Amniotic epithelial cell (primary cell): ENCODE results near the gene PRR29.
"Not testable (repeated sequence)": the region's sequence is repeated elsewhere in the genome, so short reads cannot be mapped to it uniquely, and the experiment has no call there.

Experiments used
- DNase-seq: peaks from one replicate; pipeline ENCODE4 v3.0.0-alpha.2; 2010; ENCODE audit warnings: low read depth

PRR29 gene

DNA sequence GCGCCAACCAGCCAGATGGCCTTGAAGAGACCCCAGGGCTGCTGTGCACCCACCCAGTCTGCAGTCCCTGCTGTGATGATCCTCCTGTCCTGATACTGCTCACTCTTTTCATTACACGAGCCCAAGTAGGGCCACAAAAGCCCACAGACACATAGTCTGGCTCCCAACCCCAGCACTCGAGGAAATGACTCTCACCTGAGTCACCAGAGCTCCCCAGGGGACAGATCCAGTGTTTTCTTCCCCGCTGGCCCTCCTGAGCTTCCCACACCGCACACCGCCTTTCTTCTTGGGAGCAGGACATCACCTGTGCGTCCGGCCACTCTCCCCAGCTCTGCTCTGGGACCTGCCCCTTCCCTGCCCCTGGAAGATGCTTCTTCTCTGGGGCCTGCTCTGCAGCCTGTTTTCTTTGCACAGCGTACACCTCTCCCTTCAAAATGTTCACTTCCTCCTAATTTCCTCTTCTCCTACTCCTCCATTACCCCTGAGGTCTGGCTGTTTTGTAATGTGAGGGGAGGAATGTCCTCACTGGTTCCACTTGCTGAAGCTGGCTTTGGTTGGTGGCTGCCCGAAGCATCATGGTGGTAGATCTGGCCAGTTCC lies 23.5 kb upstream of the PRR29 start:
- DNase-seq: no peak

DNA sequence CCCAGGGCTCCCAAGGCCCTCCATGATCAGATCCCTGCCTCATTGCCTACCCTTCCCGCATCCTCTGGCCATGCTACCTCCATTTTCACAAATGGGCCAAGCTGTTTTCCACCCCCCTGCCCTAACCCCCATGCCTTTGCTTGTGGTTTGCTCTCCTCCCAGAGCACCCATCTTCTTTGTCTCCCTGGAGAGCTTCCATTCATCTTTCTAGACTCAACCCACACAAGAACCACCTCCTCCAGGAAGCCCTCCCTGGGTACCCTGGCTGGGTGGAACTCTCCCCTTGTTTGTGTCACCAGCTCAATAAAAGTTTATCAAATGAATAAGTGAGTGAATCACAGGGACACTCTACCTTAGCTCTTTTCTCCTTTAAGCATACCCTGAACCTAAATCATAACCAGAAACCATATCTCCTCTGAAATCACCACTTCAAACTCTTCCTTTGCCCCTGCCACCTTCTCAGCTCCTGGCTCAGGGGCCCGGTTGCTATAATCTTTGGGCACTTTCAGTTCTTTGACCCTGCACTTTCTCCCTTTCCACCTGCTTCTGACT lies 22.5 kb upstream of the PRR29 start:
- no peak for DNase-seq

DNA sequence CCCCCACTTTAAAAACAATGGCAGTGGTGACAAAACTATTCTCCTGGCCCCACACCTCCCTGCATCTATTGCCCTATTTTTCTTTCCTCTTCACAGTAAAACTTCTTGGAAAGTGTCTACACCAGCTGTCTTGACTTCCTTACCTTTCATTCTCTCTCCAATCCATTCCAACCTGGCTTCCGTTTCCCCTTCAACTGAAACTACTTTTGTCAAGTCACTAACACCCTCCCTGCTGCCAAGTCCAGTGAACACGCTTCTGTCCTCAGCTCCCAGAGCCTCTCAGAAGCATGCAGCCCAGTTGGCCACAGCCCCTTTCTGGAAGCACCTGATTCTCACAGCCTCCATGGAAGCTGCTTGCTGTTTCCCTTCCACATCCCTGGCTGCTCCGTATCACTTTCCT lies 21.4 kb upstream of the PRR29 start:
- DNase-seq: no peak

DNA sequence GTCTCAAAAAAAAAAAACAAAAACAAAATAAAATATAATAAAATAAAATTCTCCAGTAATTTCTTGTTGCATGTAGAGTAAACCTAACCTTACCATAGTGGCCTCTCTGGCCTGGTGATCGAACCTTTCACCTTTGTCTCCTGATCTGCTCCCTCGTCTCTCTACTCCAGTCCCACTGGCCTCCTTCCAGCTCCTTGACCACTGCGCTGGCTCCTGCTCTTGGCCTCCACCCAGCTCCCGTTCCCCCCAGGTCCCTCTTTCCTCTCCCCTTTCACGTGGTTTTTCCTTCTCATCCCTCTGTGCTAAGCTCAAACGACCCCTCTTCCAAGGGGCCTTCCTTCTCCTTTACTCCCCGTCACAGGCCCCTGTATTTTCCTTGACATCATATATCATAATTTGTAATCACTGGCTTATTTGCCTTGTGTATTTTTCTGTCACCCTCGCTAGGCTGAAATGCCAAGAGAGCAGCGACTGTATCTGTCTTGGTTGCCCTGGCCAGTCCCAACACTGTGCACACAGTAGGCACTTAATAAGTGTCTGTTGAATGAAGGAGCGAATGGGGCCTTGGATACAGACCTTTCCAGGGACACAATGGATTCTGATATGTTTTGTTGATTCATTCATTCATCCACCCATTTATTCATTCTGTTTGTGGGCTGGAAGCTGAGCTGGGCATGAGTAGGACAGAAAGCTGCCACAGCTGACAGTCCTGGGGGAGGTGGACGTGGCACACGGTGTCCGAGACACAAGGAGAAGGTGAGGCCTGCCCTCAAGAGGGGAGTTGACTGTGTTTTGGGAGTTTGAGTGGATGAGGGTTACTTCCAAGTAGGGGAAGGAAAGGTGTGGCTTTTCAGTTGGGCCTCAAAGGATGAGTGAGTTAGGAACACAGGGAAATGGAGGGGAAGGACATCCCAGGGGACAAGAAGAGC lies 19.6 kb upstream of the PRR29 start:
- DNase-seq: no peak

DNA sequence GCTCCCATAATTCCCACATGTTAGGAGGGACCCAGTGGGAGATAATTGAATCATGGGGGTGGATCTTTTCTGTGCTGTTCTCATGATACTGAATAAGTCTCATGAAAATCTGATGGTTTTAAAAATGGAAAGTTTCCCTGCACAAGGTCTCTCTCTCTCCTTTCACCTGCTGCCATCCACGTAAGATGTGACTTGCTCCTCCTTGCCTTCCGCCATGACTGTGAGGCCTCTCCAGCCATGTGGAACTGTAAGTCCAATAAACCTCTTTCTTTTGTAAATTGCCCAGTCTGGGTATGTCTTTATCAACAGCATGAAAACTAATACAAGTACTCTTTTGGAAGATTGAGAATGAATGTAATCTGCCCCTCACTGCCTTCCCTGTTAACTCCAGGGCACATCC lies 15.5 kb upstream of the PRR29 start:
- not testable (repeated sequence) for DNase-seq

DNA sequence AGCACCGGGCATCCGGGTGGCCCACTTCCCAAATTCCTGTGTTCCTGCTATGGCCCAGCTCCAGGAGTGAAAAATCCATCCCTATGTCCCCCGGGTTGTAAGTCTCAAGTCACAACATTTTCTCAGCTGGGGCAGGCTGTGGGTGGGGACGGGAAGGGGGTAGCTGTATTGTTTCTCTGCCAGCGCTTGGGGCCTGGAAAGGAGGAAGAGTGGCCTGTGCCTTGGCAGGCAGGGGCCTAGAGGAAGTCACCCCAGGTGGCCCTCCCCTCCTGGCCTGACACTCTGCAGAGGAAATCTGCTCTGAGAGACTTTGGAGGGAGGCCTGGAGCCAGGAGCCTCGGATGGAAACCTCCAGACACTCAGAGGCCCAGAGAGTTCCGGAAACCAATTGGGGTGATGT lies 14.8 kb upstream of the PRR29 start:
- no peak for DNase-seq

DNA sequence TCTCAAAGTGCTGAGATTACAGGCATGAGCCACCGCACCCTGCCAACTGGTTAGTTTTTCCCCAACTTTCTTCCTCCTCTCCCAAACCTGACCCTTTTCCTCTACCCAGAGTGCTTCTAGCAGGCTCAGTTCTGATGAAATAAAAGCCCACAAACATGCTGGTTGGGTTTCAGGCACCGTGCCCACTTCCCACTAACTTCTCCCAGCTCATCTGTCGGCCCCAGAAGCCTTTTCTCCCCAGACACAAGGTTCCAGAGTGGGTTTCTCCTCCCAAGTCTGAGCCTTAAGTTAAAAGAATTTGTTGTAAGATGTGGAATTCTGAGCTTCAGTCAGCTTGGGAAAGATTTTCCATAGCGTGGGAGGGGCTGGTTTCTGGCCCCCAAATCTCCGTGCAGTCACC lies 13.9 kb upstream of the PRR29 start:
- DNase-seq: peak; percentile 69

DNA sequence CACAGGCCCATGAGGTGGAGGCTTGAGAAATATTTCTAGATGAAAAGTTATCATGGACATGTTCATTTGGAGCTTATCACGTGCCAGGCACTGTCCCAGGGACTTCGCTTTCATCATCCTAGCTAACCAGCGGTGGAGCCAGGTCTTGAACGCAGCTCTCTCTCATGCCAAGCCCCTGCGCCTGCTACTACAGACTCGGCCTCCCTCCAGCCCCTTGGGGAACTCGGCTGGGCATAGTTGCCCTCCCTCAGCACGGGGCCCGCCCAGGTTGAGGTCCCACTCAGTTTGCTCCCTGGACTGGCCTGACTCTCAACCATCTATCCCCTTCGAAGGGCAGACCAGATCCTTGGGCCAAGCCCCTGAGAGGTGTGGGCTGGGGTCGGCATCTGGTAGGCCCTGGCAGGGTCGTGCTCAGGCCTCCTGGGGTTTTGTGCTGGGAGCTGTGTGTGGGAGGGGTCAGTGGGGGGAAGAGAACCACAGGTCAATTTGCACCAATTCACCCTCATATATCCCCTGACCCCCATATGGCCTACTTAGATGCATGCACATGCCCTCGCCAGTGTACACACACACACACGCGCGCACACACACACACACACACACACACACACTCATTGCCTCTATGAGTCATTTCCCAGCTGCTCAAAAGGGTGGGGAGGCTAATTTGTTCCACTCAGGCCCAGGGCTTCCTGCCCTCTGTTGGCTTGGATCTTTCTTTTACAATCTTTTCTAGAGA lies 13.3 kb upstream of the PRR29 start:
- peak; percentile 89 for DNase-seq

DNA sequence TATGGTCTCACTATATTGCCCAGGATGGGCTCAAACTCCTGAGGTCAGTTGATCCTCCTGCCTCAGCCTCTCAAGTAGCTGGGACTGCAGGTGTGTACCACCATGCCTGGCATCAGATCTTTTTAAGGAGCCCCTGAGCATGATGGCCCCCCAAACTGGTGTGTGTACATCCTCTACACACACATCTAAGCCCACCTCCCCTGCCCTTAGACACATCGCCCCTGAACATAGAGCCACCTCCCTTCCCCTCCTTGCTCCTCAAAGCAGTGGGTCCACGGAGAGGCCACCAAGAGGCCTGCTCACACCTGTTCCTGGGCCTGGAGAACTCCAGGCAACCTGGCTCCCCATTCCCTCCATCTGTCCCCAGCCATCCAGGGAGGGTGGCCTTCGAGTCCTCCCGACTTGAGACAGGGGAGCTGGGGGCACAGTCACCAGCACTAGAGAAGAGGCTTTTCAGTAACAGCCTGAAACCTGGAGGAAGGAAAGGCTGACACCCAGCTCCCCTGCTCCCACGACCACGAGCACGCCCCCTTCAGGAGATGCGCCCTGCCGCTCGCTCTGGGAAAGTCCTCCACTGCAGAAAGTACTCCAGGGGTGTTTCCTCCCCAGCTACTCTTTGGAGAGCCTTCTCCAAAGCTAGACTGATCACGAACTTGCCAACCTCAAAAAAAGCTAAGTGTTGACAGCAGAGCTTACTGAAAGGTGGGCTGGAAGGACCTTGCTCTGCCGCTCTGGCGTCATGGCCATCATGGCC lies 12.6 kb upstream of the PRR29 start:
- DNase-seq: no peak

DNA sequence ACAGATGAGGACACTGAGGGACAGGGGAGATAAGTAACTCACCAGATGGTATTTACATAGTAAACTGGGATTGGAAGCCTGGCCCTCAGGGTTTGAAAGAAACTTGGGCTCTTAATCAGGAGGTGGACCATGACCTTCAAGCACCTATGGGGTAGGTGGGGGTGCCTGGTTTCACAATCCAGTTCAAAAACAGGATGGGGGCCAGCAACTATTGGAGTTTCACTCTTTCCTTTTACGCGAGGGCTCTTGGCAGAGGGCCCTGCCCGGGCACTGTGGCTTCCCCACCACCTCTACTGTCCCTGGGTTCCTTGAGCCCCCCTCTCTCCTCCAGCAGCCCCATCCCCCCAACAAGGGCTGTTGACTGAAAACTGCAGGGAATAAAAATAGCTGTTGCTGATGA lies 11.3 kb upstream of the PRR29 start:
- DNase-seq: no peak

DNA sequence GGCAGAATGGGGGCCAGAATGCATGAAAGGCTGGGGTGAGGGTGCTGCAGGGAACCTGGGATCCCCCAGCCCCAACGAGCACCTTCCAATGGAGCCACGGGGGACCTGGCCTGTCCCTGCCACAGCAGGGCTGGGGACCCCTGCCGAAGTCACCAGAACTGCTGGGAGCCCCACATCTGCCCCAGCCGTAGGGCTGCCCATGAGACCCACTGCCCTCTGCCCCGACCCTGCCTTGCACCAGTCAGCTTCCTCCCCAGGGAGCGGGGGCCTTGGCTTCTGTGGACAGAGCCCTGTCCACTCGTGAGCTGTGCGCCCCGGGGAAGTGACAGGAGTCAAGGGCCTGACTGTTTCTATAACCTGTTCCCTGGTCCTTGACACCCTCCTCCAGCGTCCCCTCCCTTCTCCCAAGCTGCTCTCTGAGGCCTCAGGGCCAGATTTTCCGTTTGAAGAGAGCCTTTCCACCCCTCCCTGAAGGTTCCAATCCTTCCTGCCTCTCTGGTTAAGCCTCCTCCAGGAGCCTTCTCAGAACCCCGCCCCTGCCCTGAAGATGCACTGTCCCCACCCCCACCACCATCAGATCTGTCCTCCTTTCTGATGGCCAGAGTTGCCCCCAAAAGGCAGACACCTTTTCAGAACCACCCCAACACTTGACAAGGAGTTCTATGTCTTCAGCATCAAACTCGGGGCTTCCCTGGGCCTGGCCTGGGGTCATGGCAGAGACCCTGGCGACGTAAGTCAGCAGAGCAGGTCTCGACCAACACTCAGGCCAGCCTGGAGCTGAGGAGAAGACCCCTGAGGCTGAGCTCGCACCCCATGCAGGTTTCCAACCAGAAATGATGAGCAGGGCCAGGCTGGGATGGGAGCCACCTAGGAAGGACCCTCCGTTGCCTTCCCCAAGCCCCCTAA lies 10.7 kb upstream of the PRR29 start:
- no peak for DNase-seq

DNA sequence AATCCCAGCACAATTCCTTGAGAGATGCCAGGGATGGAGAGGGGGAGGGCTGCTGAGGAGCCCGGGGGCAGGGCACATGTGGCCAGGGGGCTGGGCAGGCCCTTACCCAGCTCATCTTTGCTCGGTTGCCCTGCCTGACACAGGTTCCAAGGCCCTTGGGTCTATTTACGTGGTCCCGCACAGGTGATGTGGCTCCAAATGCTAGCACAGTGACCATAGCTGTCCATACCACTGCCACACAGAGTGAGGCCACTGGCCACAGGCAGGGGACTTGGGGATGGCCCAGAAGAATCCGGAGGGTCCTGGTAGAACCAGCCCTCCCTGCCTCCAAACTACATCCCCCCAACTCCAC lies 10.0 kb upstream of the PRR29 start:
- no peak for DNase-seq

DNA sequence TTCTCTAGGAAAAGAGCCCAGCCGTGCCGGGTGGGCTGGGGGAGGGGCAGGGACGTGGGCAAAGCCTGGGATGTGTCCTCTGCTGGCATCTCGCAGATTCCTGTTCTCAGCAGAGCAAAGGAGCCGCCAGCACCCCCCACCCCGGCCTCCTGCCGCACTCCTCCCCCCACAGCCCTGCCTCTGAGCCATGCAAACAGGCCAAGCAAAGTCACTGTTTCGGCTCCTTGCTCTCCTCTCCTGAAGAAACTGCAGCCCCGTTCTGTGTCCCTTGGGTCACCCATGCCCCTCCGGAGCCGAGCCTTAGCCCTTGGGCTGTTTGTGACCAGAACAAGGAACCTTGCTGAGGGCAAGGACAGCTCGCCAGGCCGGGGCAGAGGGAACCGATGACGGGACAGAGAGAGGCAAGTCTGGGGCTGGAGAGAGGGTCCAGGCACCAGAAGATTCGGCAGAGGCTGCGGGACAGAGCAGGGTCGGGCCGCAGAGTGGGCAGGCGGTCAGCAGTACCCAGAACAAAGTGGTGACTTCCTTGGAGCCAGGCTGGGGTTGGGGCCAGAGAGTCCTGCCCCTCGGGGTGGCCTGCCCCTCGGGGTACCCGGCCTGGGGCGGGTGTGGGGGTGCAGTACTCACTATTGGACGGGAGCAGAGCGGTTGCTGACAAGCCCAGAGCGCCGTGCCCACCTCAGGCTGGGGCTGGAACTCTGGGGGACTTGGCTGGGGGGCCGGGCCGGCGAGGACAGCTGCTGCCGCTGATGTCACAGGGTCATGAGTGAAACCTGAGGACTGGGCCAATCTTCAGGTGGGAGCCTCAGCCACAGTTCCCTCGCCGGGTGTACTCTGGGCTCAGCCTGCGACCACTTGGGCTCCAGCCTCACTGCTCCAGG lies 9.2 kb upstream of the PRR29 start:
- DNase-seq: peak; percentile 35

DNA sequence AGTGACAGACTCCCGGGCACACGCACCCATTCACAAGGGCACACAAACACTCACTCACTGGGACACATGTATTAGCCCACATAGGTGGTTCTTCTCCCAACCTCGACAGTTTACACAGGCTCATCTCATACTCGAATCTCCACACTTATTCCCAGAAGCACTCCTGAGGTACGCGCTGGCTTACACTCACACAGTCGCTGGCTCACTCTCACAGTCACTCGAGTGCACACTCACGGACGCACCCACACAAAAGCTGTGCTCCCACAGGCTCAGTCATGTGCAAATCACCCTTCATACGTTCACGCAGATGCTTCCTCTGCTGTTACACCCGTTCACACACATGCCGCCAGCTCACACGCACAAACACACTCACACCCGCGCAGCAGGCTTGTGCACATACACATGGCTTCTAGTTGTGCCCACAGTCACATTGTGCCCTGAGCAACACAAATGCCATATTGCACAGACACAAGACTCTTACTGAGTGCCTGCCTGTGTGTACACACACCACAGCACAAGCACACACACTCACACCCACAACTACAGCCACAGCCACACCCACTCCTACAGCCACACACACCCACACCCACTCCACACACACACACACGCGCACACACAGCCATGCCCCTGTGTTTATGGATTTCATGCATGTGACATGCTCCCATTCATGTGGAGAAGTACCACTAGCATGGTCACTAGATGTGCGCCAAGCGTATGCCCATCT lies 8.4 kb upstream of the PRR29 start:
- no peak for DNase-seq

DNA sequence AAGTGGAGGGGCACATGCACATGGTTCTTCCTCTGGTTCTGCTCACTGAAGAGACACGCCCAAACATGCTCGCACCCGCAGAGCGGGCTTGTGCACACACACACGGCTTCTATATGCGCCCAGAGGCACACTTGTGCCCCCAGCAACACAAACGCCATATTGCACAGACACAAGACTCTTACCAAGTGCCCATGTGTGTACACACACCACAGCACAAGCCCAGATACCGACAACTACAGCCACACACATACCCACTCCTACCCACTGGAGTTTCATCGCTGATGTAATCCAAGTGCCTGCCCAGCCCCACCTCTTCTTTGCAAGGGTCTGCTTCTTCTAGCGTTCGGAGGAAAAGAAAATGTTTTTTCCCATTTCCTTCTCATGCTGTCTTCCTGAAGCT lies 6.5 kb upstream of the PRR29 start:
- DNase-seq: no peak

DNA sequence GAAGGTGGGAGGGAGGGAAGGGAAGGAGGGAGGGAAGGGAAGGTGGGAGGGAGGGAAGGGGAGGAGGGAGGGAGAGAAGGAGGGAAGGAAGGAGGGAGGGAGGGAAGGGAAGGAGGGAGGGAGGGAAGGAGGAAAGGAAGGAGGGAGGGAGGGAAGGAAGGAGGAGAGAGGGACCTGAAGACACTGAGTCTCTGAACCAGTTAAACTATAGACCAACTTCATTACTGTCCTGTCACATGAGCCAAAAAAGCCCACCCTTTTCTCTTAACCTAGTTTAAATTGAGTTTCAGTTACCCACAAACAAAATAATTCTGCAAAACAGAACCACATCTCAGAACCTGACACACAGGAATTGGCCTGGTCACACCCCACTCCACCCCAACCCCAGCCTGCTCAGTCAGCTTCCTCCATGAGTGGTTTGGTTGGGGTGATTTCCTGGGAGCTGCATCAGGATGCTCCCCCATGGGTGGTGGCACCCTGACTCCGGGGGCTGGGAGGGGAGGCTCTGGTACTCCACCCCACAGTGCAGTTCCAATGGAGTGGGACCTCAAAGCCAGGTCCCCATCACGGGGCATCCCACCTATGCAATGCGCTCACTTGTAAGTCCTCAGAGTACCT lies 4.7 kb upstream of the PRR29 start:
- DNase-seq: no peak

DNA sequence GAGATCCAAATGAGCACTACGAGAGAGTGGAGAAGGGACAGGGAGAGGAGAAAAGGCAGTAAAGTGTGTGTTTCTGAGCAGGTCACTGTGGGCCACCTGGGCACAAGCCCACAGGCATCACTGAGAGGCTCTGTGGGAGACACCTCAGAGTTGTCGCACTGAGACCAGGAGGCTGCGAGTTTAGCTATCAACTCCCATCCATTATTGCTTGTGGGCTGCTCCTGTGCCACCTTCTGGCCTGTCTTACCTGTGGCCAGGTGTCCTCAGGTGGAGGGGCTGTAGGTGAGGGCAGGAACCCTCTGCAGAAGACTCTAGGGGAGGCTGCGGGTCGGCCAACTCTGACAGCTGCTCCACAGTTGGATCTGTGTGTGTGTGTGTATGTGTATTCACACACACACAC lies 2.5 kb upstream of the PRR29 start:
- DNase-seq: no peak

DNA sequence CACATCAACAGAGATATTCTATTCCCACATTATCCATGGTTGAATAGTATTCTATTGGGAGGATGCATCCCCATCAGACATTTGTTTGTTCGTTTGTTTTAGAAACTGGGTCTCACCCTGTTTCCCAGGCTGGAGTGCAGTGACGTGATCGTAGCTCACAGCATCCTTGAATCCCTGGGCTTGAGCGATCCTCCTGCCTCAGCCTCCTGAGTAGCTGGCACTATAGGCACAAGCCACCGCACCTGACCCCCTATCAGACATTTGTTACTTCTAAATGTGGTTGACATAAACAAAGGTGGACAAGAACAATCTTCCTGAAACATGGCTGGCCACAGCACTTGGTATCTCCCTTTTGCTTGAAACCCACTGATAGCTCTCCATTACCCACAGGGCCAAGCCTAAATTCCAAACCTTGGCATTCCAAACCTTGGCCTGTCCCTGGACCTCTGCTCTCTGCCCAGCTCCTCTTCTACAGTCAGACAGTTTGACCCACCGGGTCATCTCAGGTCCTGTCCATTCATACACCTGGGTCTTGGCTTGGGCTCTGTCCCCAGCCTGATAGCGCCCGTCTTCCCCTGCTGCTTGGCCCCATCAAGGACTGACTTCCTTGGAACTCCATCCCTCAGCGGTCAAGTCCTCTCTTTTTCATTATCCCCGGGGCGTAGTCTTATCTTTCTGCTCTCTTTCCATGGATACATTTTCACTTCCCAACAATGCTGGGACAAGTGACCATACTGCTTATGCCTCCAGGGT lies 1.5 kb upstream of the PRR29 start:
- no peak for DNase-seq
